NB4 (cell line): ENCODE data around the gene HDHD3.
A peak's percentile ranks its signal among the peaks of the same experiment; 100 is the strongest.

Source experiments
- DNase-seq: peaks from one replicate; pipeline ENCODE4 v3.0.0; 2010; ENCODE audit warnings: low read depth
- H3K4me3 ChIP-seq: one replicate; pipeline ENCODE4 v1.5.1; 2011; ENCODE audit warnings: mild to moderate bottlenecking, low read depth, low read length, moderate library complexity
- MYC ChIP-seq: IDR thresholded peaks from 2 replicates; pipeline ENCODE4 v1.6.1; 2011; ENCODE audit warnings: low read depth, low read length
- POLR2A ChIP-seq: IDR thresholded peaks from 2 replicates; pipeline ENCODE4 v1.6.1; 2011; ENCODE audit warnings: mild to moderate bottlenecking; ENCODE audit not compliant: insufficient read length; ENCODE audit errors: extremely low read depth
- TF ChIP-seq, protein P1 (sequence below): IDR thresholded peaks from one replicate; pipeline ENCODE4 v1.5.1; 2012; ENCODE audit warnings: low read depth, low read length
- TF ChIP-seq, protein P2 (sequence below): IDR thresholded peaks from 2 replicates; pipeline ENCODE4 v1.6.1; 2011; ENCODE audit warnings: low read depth, low read length

HDHD3 gene

GRCh38 chr9:113359385-113359784 lies 17.4 kb downstream of the HDHD3 start:
- no peak for TF ChIP-seq MYC
- TF ChIP-seq, protein P1, sequence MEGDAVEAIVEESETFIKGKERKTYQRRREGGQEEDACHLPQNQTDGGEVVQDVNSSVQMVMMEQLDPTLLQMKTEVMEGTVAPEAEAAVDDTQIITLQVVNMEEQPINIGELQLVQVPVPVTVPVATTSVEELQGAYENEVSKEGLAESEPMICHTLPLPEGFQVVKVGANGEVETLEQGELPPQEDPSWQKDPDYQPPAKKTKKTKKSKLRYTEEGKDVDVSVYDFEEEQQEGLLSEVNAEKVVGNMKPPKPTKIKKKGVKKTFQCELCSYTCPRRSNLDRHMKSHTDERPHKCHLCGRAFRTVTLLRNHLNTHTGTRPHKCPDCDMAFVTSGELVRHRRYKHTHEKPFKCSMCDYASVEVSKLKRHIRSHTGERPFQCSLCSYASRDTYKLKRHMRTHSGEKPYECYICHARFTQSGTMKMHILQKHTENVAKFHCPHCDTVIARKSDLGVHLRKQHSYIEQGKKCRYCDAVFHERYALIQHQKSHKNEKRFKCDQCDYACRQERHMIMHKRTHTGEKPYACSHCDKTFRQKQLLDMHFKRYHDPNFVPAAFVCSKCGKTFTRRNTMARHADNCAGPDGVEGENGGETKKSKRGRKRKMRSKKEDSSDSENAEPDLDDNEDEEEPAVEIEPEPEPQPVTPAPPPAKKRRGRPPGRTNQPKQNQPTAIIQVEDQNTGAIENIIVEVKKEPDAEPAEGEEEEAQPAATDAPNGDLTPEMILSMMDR, result no peak
- TF ChIP-seq POLR2A, result no peak
- TF ChIP-seq, protein P2, sequence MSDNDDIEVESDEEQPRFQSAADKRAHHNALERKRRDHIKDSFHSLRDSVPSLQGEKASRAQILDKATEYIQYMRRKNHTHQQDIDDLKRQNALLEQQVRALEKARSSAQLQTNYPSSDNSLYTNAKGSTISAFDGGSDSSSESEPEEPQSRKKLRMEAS, result no peak
- no peak for DNase-seq
- H3K4me3 ChIP-seq, result no peak overlapping the region

GRCh38 chr9:113356686-113357292 lies 20.0 kb downstream of the HDHD3 start:
- TF ChIP-seq POLR2A, result no peak
- TF ChIP-seq, protein P1, result no peak
- TF ChIP-seq, protein P2, result no peak
- TF ChIP-seq MYC, result no peak
- DNase-seq, result no peak
- H3K4me3 ChIP-seq, result no peak overlapping the region

DNA sequence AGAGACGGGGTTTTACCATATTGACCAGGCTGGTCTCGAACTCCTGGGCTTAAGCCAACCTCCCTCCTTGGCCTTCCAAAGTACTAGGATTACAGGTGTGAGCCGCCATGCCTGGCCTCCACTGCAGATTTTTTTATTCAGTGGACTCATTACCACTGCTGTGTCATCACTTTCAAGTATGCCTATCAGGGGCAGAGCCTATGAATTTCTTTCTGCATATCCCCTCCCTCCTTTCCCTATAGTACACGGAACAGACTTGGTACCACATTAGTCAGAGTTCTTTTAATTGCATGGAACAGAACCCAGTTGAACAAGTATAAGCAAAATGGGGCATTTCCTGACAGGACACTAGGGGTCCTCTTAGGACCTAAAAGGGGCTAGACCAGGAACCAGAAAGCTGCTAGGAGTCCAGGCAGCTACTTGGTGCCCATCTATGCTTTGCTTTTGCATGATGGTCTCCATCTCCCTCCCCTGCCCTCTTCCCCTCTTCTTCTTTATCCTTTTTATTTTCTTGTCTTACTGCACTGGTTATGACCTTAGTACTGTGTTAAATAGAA lies 21.7 kb downstream of the HDHD3 start:
- no peak overlapping the region for H3K4me3 ChIP-seq
- TF ChIP-seq MYC, result no peak
- TF ChIP-seq, protein P1, result peak; percentile 29
- TF ChIP-seq, protein P2, result no peak
- DNase-seq, result peak; percentile 39

GRCh38 chr9:113352411-113352810 lies 24.4 kb downstream of the HDHD3 start:
- H3K4me3 ChIP-seq, result no peak overlapping the region
- no peak for DNase-seq
- TF ChIP-seq POLR2A, result no peak
- TF ChIP-seq MYC, result no peak
- TF ChIP-seq, protein P2, result no peak

GRCh38 chr9:113352006-113352405 lies 24.8 kb downstream of the HDHD3 start:
- no peak for DNase-seq
- TF ChIP-seq MYC (no peak), POLR2A (no peak)
- TF ChIP-seq, protein P1, result no peak
- TF ChIP-seq, protein P2, result no peak
- H3K4me3 ChIP-seq, result no peak overlapping the region

GRCh38 chr9:113350937-113351336 lies 25.8 kb downstream of the HDHD3 start:
- TF ChIP-seq, protein P1, result no peak
- no peak for TF ChIP-seq POLR2A
- TF ChIP-seq, protein P2, result no peak
- no peak for TF ChIP-seq MYC
- peak; percentile 53 for DNase-seq
- H3K4me3 ChIP-seq, result no peak overlapping the region
